H1 (cell line): ENCODE data around the gene TSPOAP1. TPM values are rescaled to one million over a fixed set of nuclear protein-coding genes. Genes with fewer than 3 reads are reported as not detected.

Experiments used
- CHD1 ChIP-seq: IDR thresholded peaks from 2 replicates; pipeline ENCODE4 v1.6.1; 2012; ENCODE audit warnings: low read depth, low read length, improper control_type of control experiment
- EZH2 ChIP-seq: fragments of 200-600 bp; sonication (generic); IDR thresholded peaks from 2 replicates; pipeline ENCODE4 v1.7.1; 2012; ENCODE audit warnings: low read depth, mild to moderate bottlenecking, moderate library complexity, low read length, inconsistent platforms; ENCODE audit not compliant: severe bottlenecking
- SIN3A ChIP-seq, 2 experiments: IDR thresholded peaks in 1 of 2; conservative IDR thresholded peaks in 1 of 2; 2 replicates each; pipeline ENCODE4 v1.6.1; 2011 to 2012; ENCODE audit warnings: low read length in 2 of 2, improper control_type of control experiment in 1 of 2, low read depth in 1 of 2, mild to moderate bottlenecking in 1 of 2
- polyA plus RNA-seq, 7 experiments: library from polyadenylated mRNA; depleted of rRNA in 3 of 7; stranded (reverse) in 5 of 7; unstranded in 2 of 7; fragments of >200 nt in 5 of 7; fragments of 200-250 nt in 2 of 7; gene quantifications; 1 replicate in 5 of 7; 2 replicates in 1 of 7; 4 replicates in 1 of 7; pipeline versions ENCODE4 v1.2.1 to v1.2.3, GENCODE V29; 2011 to 2013; ENCODE audit warnings: missing spikeins in 2 of 7, mixed read lengths in 2 of 7
- total RNA-seq: library from RNA; stranded (reverse); fragmentation: NEBNext Ultra II Directional; extraction: Animal tissue kit (Norgen Biotek cat#: 25700); gene quantifications from 2 replicates; pipeline ENCODE4 v1.2.1, GENCODE V29; 2021
- TF ChIP-seq, protein P1 (sequence below): fragments of 300-600 bp; sonication (generic); IDR thresholded peaks from 2 replicates; pipeline ENCODE4 v1.7.1; 2012; ENCODE audit warnings: low read length, moderate library complexity, mild to moderate bottlenecking, inconsistent platforms; ENCODE audit not compliant: insufficient replicate concordance

Gene TSPOAP1
- total and polyA plus RNA-seq, 2 of the 8 experiments (the other 6 are each of a cell fraction or from before 2014, with no cell fraction given), result 7.6 to 9.2 TPM

DNA sequence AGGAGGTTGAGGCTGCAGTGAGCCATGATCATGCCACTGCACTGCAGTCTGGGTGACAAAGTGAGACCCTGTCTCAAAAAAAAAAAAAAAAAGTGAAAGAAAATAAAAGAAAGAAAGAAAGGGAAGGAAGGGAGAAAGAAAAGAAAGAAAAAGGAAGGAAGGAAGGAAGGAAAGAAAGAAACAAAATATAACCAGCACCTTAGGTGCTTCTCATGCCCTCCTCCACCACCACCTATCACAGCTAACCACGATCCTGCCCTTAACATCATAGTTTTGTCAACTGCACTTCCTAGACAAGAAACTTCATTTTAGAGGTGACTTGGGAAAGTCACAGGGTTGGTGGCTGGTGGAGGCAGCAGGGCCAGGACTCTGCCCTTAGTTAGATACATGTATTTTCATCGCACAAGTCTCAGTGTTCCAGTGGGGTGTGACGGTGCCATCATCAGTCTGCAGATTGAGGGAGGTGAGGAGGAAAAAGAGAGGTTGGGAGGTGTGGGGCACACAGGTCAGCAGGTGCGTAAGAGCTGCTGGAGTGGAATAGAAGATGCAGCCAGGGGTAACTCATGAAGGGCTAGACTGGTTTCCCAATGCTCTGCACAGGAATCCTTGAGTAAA lies 13.4 kb upstream of the TSPOAP1 start (continued):
- no peak for TF ChIP-seq SIN3A (conservative IDR thresholded peaks at IDR 0.05 in 1 of 2, IDR thresholded peaks at IDR 0.05 in 1 of 2; ENCODE audit: low read depth in 1 of 2, low read length in 2 of 2)
- TF ChIP-seq EZH2, result no peak
- no peak for TF ChIP-seq CHD1
- TF ChIP-seq, protein P1, sequence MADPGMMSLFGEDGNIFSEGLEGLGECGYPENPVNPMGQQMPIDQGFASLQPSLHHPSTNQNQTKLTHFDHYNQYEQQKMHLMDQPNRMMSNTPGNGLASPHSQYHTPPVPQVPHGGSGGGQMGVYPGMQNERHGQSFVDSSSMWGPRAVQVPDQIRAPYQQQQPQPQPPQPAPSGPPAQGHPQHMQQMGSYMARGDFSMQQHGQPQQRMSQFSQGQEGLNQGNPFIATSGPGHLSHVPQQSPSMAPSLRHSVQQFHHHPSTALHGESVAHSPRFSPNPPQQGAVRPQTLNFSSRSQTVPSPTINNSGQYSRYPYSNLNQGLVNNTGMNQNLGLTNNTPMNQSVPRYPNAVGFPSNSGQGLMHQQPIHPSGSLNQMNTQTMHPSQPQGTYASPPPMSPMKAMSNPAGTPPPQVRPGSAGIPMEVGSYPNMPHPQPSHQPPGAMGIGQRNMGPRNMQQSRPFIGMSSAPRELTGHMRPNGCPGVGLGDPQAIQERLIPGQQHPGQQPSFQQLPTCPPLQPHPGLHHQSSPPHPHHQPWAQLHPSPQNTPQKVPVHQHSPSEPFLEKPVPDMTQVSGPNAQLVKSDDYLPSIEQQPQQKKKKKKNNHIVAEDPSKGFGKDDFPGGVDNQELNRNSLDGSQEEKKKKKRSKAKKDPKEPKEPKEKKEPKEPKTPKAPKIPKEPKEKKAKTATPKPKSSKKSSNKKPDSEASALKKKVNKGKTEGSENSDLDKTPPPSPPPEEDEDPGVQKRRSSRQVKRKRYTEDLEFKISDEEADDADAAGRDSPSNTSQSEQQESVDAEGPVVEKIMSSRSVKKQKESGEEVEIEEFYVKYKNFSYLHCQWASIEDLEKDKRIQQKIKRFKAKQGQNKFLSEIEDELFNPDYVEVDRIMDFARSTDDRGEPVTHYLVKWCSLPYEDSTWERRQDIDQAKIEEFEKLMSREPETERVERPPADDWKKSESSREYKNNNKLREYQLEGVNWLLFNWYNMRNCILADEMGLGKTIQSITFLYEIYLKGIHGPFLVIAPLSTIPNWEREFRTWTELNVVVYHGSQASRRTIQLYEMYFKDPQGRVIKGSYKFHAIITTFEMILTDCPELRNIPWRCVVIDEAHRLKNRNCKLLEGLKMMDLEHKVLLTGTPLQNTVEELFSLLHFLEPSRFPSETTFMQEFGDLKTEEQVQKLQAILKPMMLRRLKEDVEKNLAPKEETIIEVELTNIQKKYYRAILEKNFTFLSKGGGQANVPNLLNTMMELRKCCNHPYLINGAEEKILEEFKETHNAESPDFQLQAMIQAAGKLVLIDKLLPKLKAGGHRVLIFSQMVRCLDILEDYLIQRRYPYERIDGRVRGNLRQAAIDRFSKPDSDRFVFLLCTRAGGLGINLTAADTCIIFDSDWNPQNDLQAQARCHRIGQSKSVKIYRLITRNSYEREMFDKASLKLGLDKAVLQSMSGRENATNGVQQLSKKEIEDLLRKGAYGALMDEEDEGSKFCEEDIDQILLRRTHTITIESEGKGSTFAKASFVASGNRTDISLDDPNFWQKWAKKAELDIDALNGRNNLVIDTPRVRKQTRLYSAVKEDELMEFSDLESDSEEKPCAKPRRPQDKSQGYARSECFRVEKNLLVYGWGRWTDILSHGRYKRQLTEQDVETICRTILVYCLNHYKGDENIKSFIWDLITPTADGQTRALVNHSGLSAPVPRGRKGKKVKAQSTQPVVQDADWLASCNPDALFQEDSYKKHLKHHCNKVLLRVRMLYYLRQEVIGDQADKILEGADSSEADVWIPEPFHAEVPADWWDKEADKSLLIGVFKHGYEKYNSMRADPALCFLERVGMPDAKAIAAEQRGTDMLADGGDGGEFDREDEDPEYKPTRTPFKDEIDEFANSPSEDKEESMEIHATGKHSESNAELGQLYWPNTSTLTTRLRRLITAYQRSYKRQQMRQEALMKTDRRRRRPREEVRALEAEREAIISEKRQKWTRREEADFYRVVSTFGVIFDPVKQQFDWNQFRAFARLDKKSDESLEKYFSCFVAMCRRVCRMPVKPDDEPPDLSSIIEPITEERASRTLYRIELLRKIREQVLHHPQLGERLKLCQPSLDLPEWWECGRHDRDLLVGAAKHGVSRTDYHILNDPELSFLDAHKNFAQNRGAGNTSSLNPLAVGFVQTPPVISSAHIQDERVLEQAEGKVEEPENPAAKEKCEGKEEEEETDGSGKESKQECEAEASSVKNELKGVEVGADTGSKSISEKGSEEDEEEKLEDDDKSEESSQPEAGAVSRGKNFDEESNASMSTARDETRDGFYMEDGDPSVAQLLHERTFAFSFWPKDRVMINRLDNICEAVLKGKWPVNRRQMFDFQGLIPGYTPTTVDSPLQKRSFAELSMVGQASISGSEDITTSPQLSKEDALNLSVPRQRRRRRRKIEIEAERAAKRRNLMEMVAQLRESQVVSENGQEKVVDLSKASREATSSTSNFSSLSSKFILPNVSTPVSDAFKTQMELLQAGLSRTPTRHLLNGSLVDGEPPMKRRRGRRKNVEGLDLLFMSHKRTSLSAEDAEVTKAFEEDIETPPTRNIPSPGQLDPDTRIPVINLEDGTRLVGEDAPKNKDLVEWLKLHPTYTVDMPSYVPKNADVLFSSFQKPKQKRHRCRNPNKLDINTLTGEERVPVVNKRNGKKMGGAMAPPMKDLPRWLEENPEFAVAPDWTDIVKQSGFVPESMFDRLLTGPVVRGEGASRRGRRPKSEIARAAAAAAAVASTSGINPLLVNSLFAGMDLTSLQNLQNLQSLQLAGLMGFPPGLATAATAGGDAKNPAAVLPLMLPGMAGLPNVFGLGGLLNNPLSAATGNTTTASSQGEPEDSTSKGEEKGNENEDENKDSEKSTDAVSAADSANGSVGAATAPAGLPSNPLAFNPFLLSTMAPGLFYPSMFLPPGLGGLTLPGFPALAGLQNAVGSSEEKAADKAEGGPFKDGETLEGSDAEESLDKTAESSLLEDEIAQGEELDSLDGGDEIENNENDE, result no peak
